Activated CD4-positive, alpha-beta T cell treated with anti-CD3 and anti-CD28 coated beads, Interleukin-2, amount 50 U/mL, for 4 hours (primary cell): ENCODE measurements around the gene SSBP3.
"Not testable (repeated sequence)": the region's sequence is repeated elsewhere in the genome, so short reads cannot be mapped to it uniquely, and the experiment has no call there.

Experiments used
- DNase-seq, 2 experiments: peaks; one replicate each; pipeline ENCODE4 v3.0.0-alpha.2; 2020

SSBP3 gene

GRCh38 chr1:54215523-54215922 is 190.7 kb downstream of the SSBP3 start:
- DNase-seq: no peak

GRCh38 chr1:54212872-54213271 is 193.3 kb downstream of the SSBP3 start:
- DNase-seq: no peak

GRCh38 chr1:54207896-54208295 is 198.3 kb downstream of the SSBP3 start:
- not testable (repeated sequence) for DNase-seq

GRCh38 chr1:54207287-54207686 is 198.9 kb downstream of the SSBP3 start:
- DNase-seq: no peak

- DNase-seq: no peak
These were observed 202.0 kb downstream of the SSBP3 start for GRCh38 chr1:54204199-54204598.

GRCh38 chr1:54200519-54200997 is 205.6 kb downstream of the SSBP3 start:
- peak in 1 of 2 experiments; percentile 6 for DNase-seq

- peak; percentile 82 to 84 for DNase-seq
These were observed 206.3 kb downstream of the SSBP3 start, which contains the start of the genes CYB5RL and MRPL37 for GRCh38 chr1:54199765-54200518. Gene CYB5RL, minus strand, starts transcription at chr1:54200030. Its CDS starts 4,414 bp downstream, at chr1:54195616. Gene MRPL37, plus strand, starts transcription at chr1:54200167. Its CDS starts 77 bp downstream, at chr1:54200244.

GRCh38 chr1:54199151-54199764 is 206.9 kb downstream of the SSBP3 start:
- DNase-seq: no peak

GRCh38 chr1:54193453-54193852 is 212.7 kb downstream of the SSBP3 start:
- DNase-seq: no peak

- no peak for DNase-seq
These were observed 214.7 kb downstream of the SSBP3 start for GRCh38 chr1:54191525-54191924.

- no peak for DNase-seq
These were observed 215.7 kb downstream of the SSBP3 start for GRCh38 chr1:54190526-54190925.

- no peak for DNase-seq
These were observed 217.9 kb downstream of the SSBP3 start for GRCh38 chr1:54188291-54188690.

GRCh38 chr1:54186056-54186455 is 220.1 kb downstream of the SSBP3 start:
- no peak for DNase-seq

- no peak for DNase-seq
These were observed 225.4 kb downstream of the SSBP3 start for GRCh38 chr1:54180701-54181360.

- DNase-seq: no peak
These were observed 227.7 kb downstream of the SSBP3 start for GRCh38 chr1:54178296-54179070.

GRCh38 chr1:54177726-54178125 is 228.5 kb downstream of the SSBP3 start:
- no peak for DNase-seq

GRCh38 chr1:54176621-54177327 is 229.4 kb downstream of the SSBP3 start:
- no peak for DNase-seq
